ENCODE results near the gene FOXP1.

The FOXP1 gene

GRCh38 chr3:71562938-71563337, 20.6 kb downstream of the FOXP1 start:
- no peaks in the 10 kb centered on the region for H3K9me3 Mint-ChIP-seq
- no peak for ATAC-seq
- no peaks in the 10 kb centered on the region for H3K36me3 Mint-ChIP-seq
- H3K4me1 Mint-ChIP-seq = peaks cover 6% of the 10 kb centered on the region
- no peak for DNase-seq (ENCODE audit: low spot score in 2 of 2)
- no peak overlapping the region for H3K27ac Mint-ChIP-seq
- no peak overlapping the region for H3K4me3 Mint-ChIP-seq

- Mint-ChIP-seq H3K9me3 (no peaks in the 10 kb centered on the region), H3K4me3 (no peak overlapping the region), H3K4me1 (peaks cover 6% of the 10 kb centered on the region), H3K36me3 (no peaks in the 10 kb centered on the region), H3K27ac (no peak overlapping the region)
- DNase-seq (ENCODE audit: low spot score in 2 of 2) (no peak), ATAC-seq (no peak)
Observed at GRCh38 chr3:71560665-71561064, 22.9 kb downstream of the FOXP1 start.

- no peaks in the 10 kb centered on the region for H3K36me3 Mint-ChIP-seq
- no peak overlapping the region for H3K4me3 Mint-ChIP-seq
- H3K9me3 Mint-ChIP-seq = no peaks in the 10 kb centered on the region
- peaks cover 6% of the 10 kb centered on the region for H3K4me1 Mint-ChIP-seq
- no peak overlapping the region for H3K27ac Mint-ChIP-seq
- no peak for DNase-seq (ENCODE audit: low spot score in 2 of 2)
- no peak for ATAC-seq
Observed at GRCh38 chr3:71559578-71560162, 23.9 kb downstream of the FOXP1 start.

GRCh38 chr3:71559021-71559420, 24.5 kb downstream of the FOXP1 start:
- no peak for DNase-seq (ENCODE audit: low spot score in 2 of 2)
- H3K27ac Mint-ChIP-seq = no peak overlapping the region
- no peaks in the 10 kb centered on the region for H3K9me3 Mint-ChIP-seq
- no peaks in the 10 kb centered on the region for H3K36me3 Mint-ChIP-seq
- no peak overlapping the region for H3K4me3 Mint-ChIP-seq
- ATAC-seq = no peak
- H3K4me1 Mint-ChIP-seq = peaks cover 6% of the 10 kb centered on the region

- DNase-seq (ENCODE audit: low spot score in 2 of 2) (no peak), ATAC-seq (no peak)
- Mint-ChIP-seq H3K4me1 (no peaks in the 10 kb centered on the region), H3K27ac (no peak overlapping the region), H3K4me3 (no peak overlapping the region), H3K36me3 (no peaks in the 10 kb centered on the region), H3K9me3 (no peaks in the 10 kb centered on the region)
Observed at GRCh38 chr3:71554649-71555048, 28.9 kb downstream of the FOXP1 start.

- H3K9me3 Mint-ChIP-seq = no peaks in the 10 kb centered on the region
- H3K4me1 Mint-ChIP-seq = no peaks in the 10 kb centered on the region
- no peak overlapping the region for H3K27ac Mint-ChIP-seq
- H3K4me3 Mint-ChIP-seq = no peak overlapping the region
- DNase-seq (ENCODE audit: low spot score in 2 of 2) (no peak), ATAC-seq (no peak)
- no peaks in the 10 kb centered on the region for H3K36me3 Mint-ChIP-seq
Observed at GRCh38 chr3:71551311-71551919, 32.1 kb downstream of the FOXP1 start.

GRCh38 chr3:71549951-71550350, 33.6 kb downstream of the FOXP1 start:
- Mint-ChIP-seq H3K9me3 (no peaks in the 10 kb centered on the region), H3K4me1 (no peaks in the 10 kb centered on the region), H3K36me3 (no peaks in the 10 kb centered on the region), H3K27ac (no peak overlapping the region), H3K4me3 (no peak overlapping the region)
- ATAC-seq (no peak), DNase-seq (ENCODE audit: low spot score in 2 of 2) (peak in 1 of 2 donors; percentile 23)

GRCh38 chr3:71548705-71549384, 34.7 kb downstream of the FOXP1 start:
- Mint-ChIP-seq H3K36me3 (no peaks in the 10 kb centered on the region), H3K4me3 (no peak overlapping the region), H3K9me3 (no peaks in the 10 kb centered on the region), H3K4me1 (no peaks in the 10 kb centered on the region), H3K27ac (no peak overlapping the region)
- DNase-seq (ENCODE audit: low spot score in 2 of 2) = no peak
- ATAC-seq = no peak

- no peak overlapping the region for H3K4me3 Mint-ChIP-seq
- H3K27ac Mint-ChIP-seq = no peak overlapping the region
- no peaks in the 10 kb centered on the region for H3K4me1 Mint-ChIP-seq
- peak in 1 of 2 donors; percentile 30 for DNase-seq (ENCODE audit: low spot score in 2 of 2)
- no peak for ATAC-seq
- no peaks in the 10 kb centered on the region for H3K9me3 Mint-ChIP-seq
- no peaks in the 10 kb centered on the region for H3K36me3 Mint-ChIP-seq
Observed at GRCh38 chr3:71547249-71548198, 36.0 kb downstream of the FOXP1 start.

GRCh38 chr3:71546821-71547220, 36.7 kb downstream of the FOXP1 start:
- H3K9me3 Mint-ChIP-seq = no peaks in the 10 kb centered on the region
- no peak overlapping the region for H3K27ac Mint-ChIP-seq
- no peak overlapping the region for H3K4me3 Mint-ChIP-seq
- H3K4me1 Mint-ChIP-seq = no peaks in the 10 kb centered on the region
- ATAC-seq = no peak
- DNase-seq (ENCODE audit: low spot score in 2 of 2) = no peak
- H3K36me3 Mint-ChIP-seq = no peaks in the 10 kb centered on the region

GRCh38 chr3:71545330-71545729, 38.2 kb downstream of the FOXP1 start:
- DNase-seq (ENCODE audit: low spot score in 2 of 2) (no peak), ATAC-seq (no peak)
- Mint-ChIP-seq H3K4me3 (no peak overlapping the region), H3K4me1 (no peaks in the 10 kb centered on the region), H3K27ac (no peak overlapping the region), H3K9me3 (no peaks in the 10 kb centered on the region), H3K36me3 (no peaks in the 10 kb centered on the region)

- DNase-seq (ENCODE audit: low spot score in 2 of 2) (peak in 1 of 2 donors; percentile 52), ATAC-seq (peak; percentile 78)
- Mint-ChIP-seq H3K4me1 (no peaks in the 10 kb centered on the region), H3K9me3 (no peaks in the 10 kb centered on the region), H3K27ac (no peak overlapping the region), H3K4me3 (no peak overlapping the region), H3K36me3 (no peaks in the 10 kb centered on the region)
Observed at GRCh38 chr3:71543371-71544016, 40.0 kb downstream of the FOXP1 start.

- no peak for DNase-seq (ENCODE audit: low spot score in 2 of 2)
- no peak for ATAC-seq
- H3K27ac Mint-ChIP-seq = no peak overlapping the region
- no peaks in the 10 kb centered on the region for H3K4me1 Mint-ChIP-seq
- H3K9me3 Mint-ChIP-seq = no peaks in the 10 kb centered on the region
- no peak overlapping the region for H3K4me3 Mint-ChIP-seq
- H3K36me3 Mint-ChIP-seq = no peaks in the 10 kb centered on the region
Observed at GRCh38 chr3:71542521-71543370, 40.8 kb downstream of the FOXP1 start.

GRCh38 chr3:71541313-71541712, 42.2 kb downstream of the FOXP1 start:
- Mint-ChIP-seq H3K27ac (no peak overlapping the region), H3K4me1 (peaks cover 11% of the 10 kb centered on the region)
- ATAC-seq = no peak

More at GRCh38 chr3:71541313-71541712, 42.2 kb downstream of the FOXP1 start:
- Mint-ChIP-seq H3K4me3 (no peak overlapping the region), H3K9me3 (no peaks in the 10 kb centered on the region), H3K36me3 (no peaks in the 10 kb centered on the region)
- no peak for DNase-seq (ENCODE audit: low spot score in 2 of 2)

Data from stimulated activated effector memory CD8-positive, alpha-beta T cell treated with anti-CD3 and anti-CD28 coated beads, Interleukin-12 subunit alpha, Interleukin-12 subunit beta, amount 100 ng/mL, for 72 hours (primary cell).